H1 (cell line): Measurements from ENCODE around the gene COL27A1. TPM values are rescaled to one million over a fixed set of nuclear protein-coding genes. Genes with fewer than 3 reads are reported as not detected.

Source experiments
- CTCF ChIA-PET: fragments of 300-600 bp; sonication (Branson Sonifier 250); formaldehyde crosslinking; loops from one replicate; lab custom pipeline; 2021; ENCODE audit not compliant: partially characterized antibody; lab: Charles Lee
- POLR2A ChIA-PET: fragments of 300-600 bp; sonication (Branson Sonifier 250); formaldehyde crosslinking; loops from one replicate; lab custom pipeline; 2021; ENCODE audit warnings: inconsistent platforms; ENCODE audit not compliant: partially characterized antibody; lab: Charles Lee
- DNase-seq, 2 experiments: peaks; one replicate each; pipeline versions ENCODE4 v3.0.0 to v3.0.0-alpha.2; 2010 to 2022; ENCODE audit warnings: low spot score in 2 of 2, low read depth in 1 of 2, mixed read lengths in 1 of 2
- FAIRE-seq: peaks from 2 replicates; lab custom pipeline; 2011; peaks lifted over from hg19 to GRCh38; lab: Jason Lieb, UNC
- H2AFZ ChIP-seq: 2 replicates; pipeline ENCODE4 v1.8.1; 2012; ENCODE audit warnings: low read length, inconsistent platforms
- H2AK5ac ChIP-seq: 2 replicates; pipeline ENCODE4 v1.6.1; 2013; ENCODE audit warnings: low read depth, low read length
- H2BK120ac ChIP-seq: replicated peaks from 2 replicates; pipeline ENCODE3; 2013; ENCODE audit warnings: low read depth, low read length, inconsistent platforms
- H2BK12ac ChIP-seq: 2 replicates; pipeline ENCODE4 v1.6.1; 2013; ENCODE audit warnings: low read depth, low read length
- H2BK15ac ChIP-seq: 2 replicates; pipeline ENCODE4 v1.6.1; 2013; ENCODE audit warnings: low read length
- H2BK20ac ChIP-seq: 2 replicates; pipeline ENCODE4 v1.6.1; 2013; ENCODE audit warnings: low read length
- H2BK5ac ChIP-seq: 2 replicates; pipeline ENCODE4 v1.6.1; 2013; ENCODE audit warnings: low read depth, low read length
- H3K14ac ChIP-seq: 2 replicates; pipeline ENCODE4 v1.6.1; 2013; ENCODE audit warnings: inconsistent platforms; ENCODE audit not compliant: insufficient read length
- H3K18ac ChIP-seq: 2 replicates; pipeline ENCODE4 v1.6.1; 2013; ENCODE audit warnings: low read length; ENCODE audit errors: extremely low read depth
- H3K23ac ChIP-seq: 2 replicates; pipeline ENCODE4 v1.6.1; 2013; ENCODE audit warnings: inconsistent platforms; ENCODE audit not compliant: insufficient read length
- H3K23me2 ChIP-seq: 2 replicates; pipeline ENCODE4 v1.6.1; 2013; ENCODE audit warnings: low read depth, low read length
- H3K27ac ChIP-seq: 2 replicates; pipeline ENCODE4 v1.6.1; 2011; ENCODE audit warnings: low read depth, low read length, inconsistent platforms
- H3K27me3 ChIP-seq, 4 experiments: replicated peaks in 1 of 4; 1 replicate in 1 of 4; 2 replicates in 3 of 4; pipeline versions ENCODE4 v1.6.1 to v1.8.1; 2011 to 2013; ENCODE audit warnings: low read length in 3 of 4, mild to moderate bottlenecking in 3 of 4, inconsistent platforms in 2 of 4, mixed read lengths in 2 of 4, moderate library complexity in 1 of 4; ENCODE audit not compliant: control insufficient read depth in 3 of 4, insufficient read depth in 3 of 4; ENCODE audit errors: extremely low read depth in 1 of 4
- H3K36me3 ChIP-seq, 4 experiments: 2 replicates each; pipeline versions ENCODE4 v1.6.1 to v1.8.1; 2011 to 2013; ENCODE audit warnings: mild to moderate bottlenecking in 4 of 4, low read length in 3 of 4, moderate library complexity in 2 of 4, control low read depth in 1 of 4, inconsistent platforms in 1 of 4; ENCODE audit not compliant: insufficient read depth in 4 of 4, control insufficient read depth in 2 of 4
- H3K4ac ChIP-seq: replicated peaks from 2 replicates; pipeline ENCODE3; 2013; ENCODE audit warnings: low read length, low read depth, mixed read lengths, inconsistent platforms; ENCODE audit not compliant: insufficient read length
- H3K4me1 ChIP-seq, 4 experiments: replicated peaks in 1 of 4; 1 replicate in 1 of 4; 2 replicates in 3 of 4; pipeline versions ENCODE4 v1.6.1 to v1.8.1; 2011 to 2013; ENCODE audit warnings: low read length in 3 of 4, inconsistent platforms in 2 of 4, mixed read lengths in 1 of 4; ENCODE audit not compliant: insufficient read depth in 4 of 4, control insufficient read depth in 3 of 4
- H3K4me2 ChIP-seq, 2 experiments: 2 replicates each; pipeline versions ENCODE4 v1.6.1 to v1.8.1; 2011 to 2013; ENCODE audit warnings: low read depth in 2 of 2, low read length in 2 of 2, control low read depth in 1 of 2, inconsistent platforms in 1 of 2, mild to moderate bottlenecking in 1 of 2; ENCODE audit not compliant: insufficient read depth in 1 of 2
- H3K4me3 ChIP-seq, 4 experiments: fragments of 200-600, 300-600 bp in 1 of 4; sonication (generic), shearing (Covaris generic), sonication (Bioruptor Twin) in 1 of 4; 2 replicates each; pipeline versions ENCODE4 v1.5.1 to v1.8.1; 2011 to 2016; ENCODE audit warnings: low read length in 4 of 4, low read depth in 3 of 4, control low read depth in 2 of 4, inconsistent platforms in 2 of 4, mild to moderate bottlenecking in 2 of 4, mixed read lengths in 1 of 4, moderate library complexity in 1 of 4; ENCODE audit not compliant: insufficient read depth in 2 of 4; ENCODE audit errors: extremely low read depth in 1 of 4
- H3K56ac ChIP-seq: replicated peaks from 2 replicates; pipeline ENCODE3; 2013; ENCODE audit warnings: low read depth, mild to moderate bottlenecking, mixed read lengths, low read length, inconsistent platforms; ENCODE audit not compliant: insufficient read length
- H3K79me1 ChIP-seq: 2 replicates; pipeline ENCODE4 v1.6.1; 2013; ENCODE audit warnings: low read depth, low read length, control low read depth
- H3K79me2 ChIP-seq, 2 experiments: 2 replicates each; pipeline versions ENCODE4 v1.6.1 to v1.8.1; 2012 to 2013; ENCODE audit warnings: low read length in 2 of 2, mild to moderate bottlenecking in 2 of 2, inconsistent platforms in 1 of 2; ENCODE audit not compliant: insufficient read depth in 2 of 2, control insufficient read depth in 1 of 2
- H3K9ac ChIP-seq, 4 experiments: replicated peaks in 1 of 4; 1 replicate in 1 of 4; 2 replicates in 3 of 4; pipeline versions ENCODE4 v1.6.1 to v1.8.1; 2011 to 2013; ENCODE audit warnings: low read depth in 3 of 4, low read length in 3 of 4, control low read depth in 2 of 4, mild to moderate bottlenecking in 2 of 4, moderate library complexity in 2 of 4, inconsistent platforms in 1 of 4; ENCODE audit errors: extremely low read depth in 1 of 4
- H3K9me3 ChIP-seq, 2 experiments: 2 replicates each; pipeline versions ENCODE4 v1.6.1 to v1.8.1; 2012 to 2013; ENCODE audit warnings: mild to moderate bottlenecking in 2 of 2, moderate library complexity in 2 of 2, control low read depth in 1 of 2, inconsistent platforms in 1 of 2, low read depth in 1 of 2, low read length in 1 of 2, mixed read lengths in 1 of 2; ENCODE audit not compliant: insufficient read depth in 2 of 2
- H4K20me1 ChIP-seq, 2 experiments: replicated peaks in 1 of 2; 2 replicates each; pipeline versions ENCODE3 to v1.8.1; 2011 to 2013; ENCODE audit warnings: inconsistent platforms in 2 of 2, low read length in 2 of 2, mild to moderate bottlenecking in 1 of 2; ENCODE audit not compliant: insufficient read depth in 2 of 2, control insufficient read depth in 1 of 2
- H4K5ac ChIP-seq: 2 replicates; pipeline ENCODE4 v1.6.1; 2013; ENCODE audit warnings: low read length, low read depth, mixed read lengths, inconsistent platforms; ENCODE audit not compliant: insufficient read length
- H4K8ac ChIP-seq: 2 replicates; pipeline ENCODE4 v1.8.0; 2013; ENCODE audit warnings: mild to moderate bottlenecking, moderate library complexity, low read length, inconsistent platforms; ENCODE audit not compliant: insufficient read depth; ENCODE audit errors: extremely low read depth
- H4K91ac ChIP-seq: replicated peaks from 2 replicates; pipeline ENCODE3; 2013; ENCODE audit warnings: low read length, mixed read lengths, inconsistent platforms; ENCODE audit not compliant: insufficient read length
- ASH2L ChIP-seq: fragments of 200-600, 300-600 bp; sonication (generic); IDR thresholded peaks from one replicate; pipeline ENCODE4 v1.7.1; 2017; ENCODE audit warnings: low read length
- CHD2 ChIP-seq: IDR thresholded peaks from 2 replicates; pipeline ENCODE4 v1.6.1; 2012; ENCODE audit warnings: low read length, improper control_type of control experiment
- E2F6 ChIP-seq: IDR thresholded peaks from 2 replicates; pipeline ENCODE4 v1.6.1; 2012; ENCODE audit warnings: inconsistent platforms
- FOSL1 ChIP-seq: IDR thresholded peaks from 2 replicates; pipeline ENCODE4 v1.6.1; 2011; ENCODE audit warnings: mild to moderate bottlenecking, low read depth, low read length, moderate library complexity; ENCODE audit not compliant: insufficient read depth
- GTF2F1 ChIP-seq: IDR thresholded peaks from 2 replicates; pipeline ENCODE4 v1.6.1; 2012; ENCODE audit warnings: low read depth, low read length, improper control_type of control experiment, borderline replicate concordance
- JUN ChIP-seq: IDR thresholded peaks from 2 replicates; pipeline ENCODE4 v1.6.1; 2011; ENCODE audit warnings: low read depth, mild to moderate bottlenecking, improper control_type of control experiment, low read length
- KDM5A ChIP-seq: fragments of 200-600 bp; IDR thresholded peaks from 2 replicates; pipeline ENCODE4 v1.7.1; 2012; ENCODE audit warnings: mild to moderate bottlenecking, low read length, inconsistent platforms, mixed read lengths
- MAX ChIP-seq: IDR thresholded peaks from 2 replicates; pipeline ENCODE4 v1.6.1; 2012; ENCODE audit warnings: inconsistent platforms
- RBBP5 ChIP-seq: IDR thresholded peaks from 2 replicates; pipeline ENCODE4 v1.7.1; 2012; ENCODE audit warnings: low read depth, mild to moderate bottlenecking, inconsistent platforms, low read length, moderate library complexity, borderline replicate concordance
- SAP30 ChIP-seq: fragments of 300-600 bp; sonication (generic); IDR thresholded peaks from 2 replicates; pipeline ENCODE4 v1.7.1; 2012; ENCODE audit warnings: low read length, moderate library complexity, mild to moderate bottlenecking, inconsistent platforms; ENCODE audit not compliant: insufficient read depth, insufficient replicate concordance
- SIRT6 ChIP-seq: IDR thresholded peaks from one replicate; pipeline ENCODE4 v1.7.1; 2012; ENCODE audit warnings: low read length, inconsistent platforms
- SIX5 ChIP-seq: IDR thresholded peaks from 2 replicates; pipeline ENCODE4 v1.6.1; 2011; ENCODE audit warnings: mild to moderate bottlenecking, low read depth, low read length
- SP1 ChIP-seq: IDR thresholded peaks from 2 replicates; pipeline ENCODE4 v1.6.1; 2011; ENCODE audit warnings: low read depth, low read length
- TAF1 ChIP-seq: IDR thresholded peaks from 2 replicates; pipeline ENCODE4 v1.6.1; 2011; ENCODE audit warnings: mild to moderate bottlenecking, low read depth, low read length
- WGBS, 2 experiments: shearing (Covaris generic) in 1 of 2; methylation state at CpG; one replicate each; pipeline versions ENCODE4 v1.1.6 to v1.1.7; 2013 to 2015; ENCODE audit warnings: low lambda C conversion rate in 2 of 2, mixed read lengths in 2 of 2, inconsistent platforms in 1 of 2, low coverage in 1 of 2, missing lambda C conversion rate in 1 of 2; ENCODE audit not compliant: insufficient replicate concordance in 2 of 2, insufficient coverage in 1 of 2, insufficient read length in 1 of 2; ENCODE audit errors: extremely low coverage in 1 of 2, missing lambda C conversion rate in 1 of 2; 5-methylcytosine and 5-hydroxymethylcytosine counted together
- polyA plus RNA-seq, 7 experiments: library from polyadenylated mRNA; depleted of rRNA in 3 of 7; stranded (reverse) in 5 of 7; unstranded in 2 of 7; fragments of >200 nt in 5 of 7; fragments of 200-250 nt in 2 of 7; gene quantifications; 1 replicate in 5 of 7; 2 replicates in 1 of 7; 4 replicates in 1 of 7; pipeline versions ENCODE4 v1.2.1 to v1.2.3, GENCODE V29; 2011 to 2013; ENCODE audit warnings: missing spikeins in 2 of 7, mixed read lengths in 2 of 7
- total RNA-seq: library from RNA; stranded (reverse); fragmentation: NEBNext Ultra II Directional; extraction: Animal tissue kit (Norgen Biotek cat#: 25700); gene quantifications from 2 replicates; pipeline ENCODE4 v1.2.1, GENCODE V29; 2021

COL27A1 gene
- total and polyA plus RNA-seq, 2 of the 8 experiments (the other 6 are each of a cell fraction or from before 2014, with no cell fraction given), result 15.1 to 22.8 TPM

- H3K4ac ChIP-seq, result no peak overlapping the region
- no peak for FAIRE-seq
- CTCF ChIA-PET, result interaction anchor here (1.2 kb wide), 1 partner anchor 195 kb away, joined by 3 read pairs; no protein-coding TSS in a partner anchor
- TF ChIP-seq JUN (no peak), SP1 (no peak), ASH2L (no peak), TAF1 (no peak), SIRT6 (no peak), MAX (no peak), CHD2 (no peak), KDM5A (no peak), GTF2F1 (no peak), E2F6 (no peak), SIX5 (no peak), SAP30 (no peak), RBBP5 (no peak), FOSL1 (no peak)
These were observed 147.4 kb downstream of the COL27A1 start for GRCh38 chr9:114302727-114303126.

More at GRCh38 chr9:114302727-114303126, 147.4 kb downstream of the COL27A1 start:
- Histone ChIP-seq H3K79me2 (no peaks in the 10 kb centered on the region), H2BK5ac (no peak overlapping the region), H3K27ac (no peak overlapping the region), H2BK120ac (no peak overlapping the region), H2AFZ (no peak overlapping the region), H3K23ac (no peak overlapping the region), H2BK15ac (no peak overlapping the region), H2BK12ac (no peak overlapping the region), H3K4me1 (no peaks in the 10 kb centered on the region; a peak in 2 of 7 replicates), H3K23me2 (no peaks in the 10 kb centered on the region), H2BK20ac (no peak overlapping the region), H4K20me1 (peaks cover 0 to 1% of the 10 kb centered on the region in 2 experiments), H3K9ac (no peak overlapping the region), H3K4me3 (no peak overlapping the region), H4K91ac (no peak overlapping the region), H3K14ac (no peak overlapping the region), H2AK5ac (no peak overlapping the region), H3K79me1 (no peaks in the 10 kb centered on the region), H3K36me3 (peaks cover 0 to 4% (median 0%) of the 10 kb centered on the region in 4 experiments; a peak in 4 of 8 replicates), H4K5ac (no peak overlapping the region), H3K18ac (no peak overlapping the region), H3K56ac (no peak overlapping the region), H4K8ac (no peak overlapping the region), H3K4me2 (no peak overlapping the region), H3K27me3 (no peaks in the 10 kb centered on the region), H3K9me3 (no peaks in the 10 kb centered on the region)
- DNase-seq, result peak in 1 of 2 experiments; percentile 28
- POLR2A ChIA-PET, result no interaction called here
- WGBS, 2 experiments, result 94% methylated on average over 6 of the region's 6 CpGs; no CpG with 5 or more reads in 1 of the 2 experiments
